Measurements from ENCODE around the gene RIN3. TPM values are rescaled to one million over a fixed set of nuclear protein-coding genes. Genes with fewer than 3 reads are reported as not detected.

Gene RIN3
- polyA plus RNA-seq, 3 donors from 2014 or later: 38.8 to 131 (median 60.1) TPM

- peak overlapping the region; percentile 95 to 100 (median 98) for H3K27ac Mint-ChIP-seq
- peak; percentile 79 to 83 (median 83) for DNase-seq
- H3K4me1 Mint-ChIP-seq: peaks cover 99 to 100% of the 10 kb centered on the region in 2 donors
Observed at GRCh38 chr14:92520102-92521057, 6.8 kb downstream of the RIN3 start.

GRCh38 chr14:92521058-92521415 lies 7.5 kb downstream of the RIN3 start:
- Mint-ChIP-seq H3K27me3 (ENCODE audit: low read depth in 3 of 3) (peaks cover 0 to 14% (median 6%) of the 10 kb centered on the region in 3 donors), H3K4me1 (peaks cover 99 to 100% of the 10 kb centered on the region in 2 donors), H3K4me3 (peak overlapping the region in 4 of 5 donors; percentile 10 to 90 (median 56)), H3K36me3 (peaks cover 6 to 17% (median 10%) of the 10 kb centered on the region in 3 donors), H3K27ac (peak overlapping the region; percentile 95 to 100 (median 98)), H3K9me3 (no peaks in the 10 kb centered on the region)
- DNase-seq: no peak

More at GRCh38 chr14:92520102-92521057, 6.8 kb downstream of the RIN3 start:
- H3K27me3 Mint-ChIP-seq (ENCODE audit: low read depth in 3 of 3): peaks cover 0 to 10% (median 6%) of the 10 kb centered on the region in 3 donors
- H3K9me3 Mint-ChIP-seq: no peaks in the 10 kb centered on the region
- H3K36me3 Mint-ChIP-seq: peaks cover 10 to 17% (median 13%) of the 10 kb centered on the region in 3 donors
- H3K4me3 Mint-ChIP-seq: peak overlapping the region; percentile 83 to 90 (median 83)

GRCh38 chr14:92523752-92524151 lies 10.2 kb downstream of the RIN3 start:
- peaks cover 96 to 100% of the 10 kb centered on the region in 2 donors for H3K4me1 Mint-ChIP-seq
- peaks cover 6 to 17% (median 13%) of the 10 kb centered on the region in 3 donors for H3K36me3 Mint-ChIP-seq
- H3K27ac Mint-ChIP-seq: peak overlapping the region; percentile 92 to 100 (median 98)
- H3K4me3 Mint-ChIP-seq: peak overlapping the region in 3 of 5 donors; percentile 23 to 61 (median 61)
- H3K9me3 Mint-ChIP-seq: no peaks in the 10 kb centered on the region
- no peak for DNase-seq
- peaks cover 3 to 21% (median 4%) of the 10 kb centered on the region in 3 donors for H3K27me3 Mint-ChIP-seq (ENCODE audit: low read depth in 3 of 3)

- Mint-ChIP-seq H3K4me3 (peak overlapping the region; percentile 43 to 74 (median 64)), H3K27ac (peak overlapping the region; percentile 92 to 100 (median 98)), H3K27me3 (ENCODE audit: low read depth in 3 of 3) (peaks cover 3 to 21% (median 6%) of the 10 kb centered on the region in 3 donors), H3K9me3 (no peaks in the 10 kb centered on the region), H3K36me3 (peaks cover 6 to 17% (median 13%) of the 10 kb centered on the region in 3 donors), H3K4me1 (peaks cover 96 to 100% of the 10 kb centered on the region in 2 donors)
- DNase-seq: peak in 1 of 3 donors; percentile 44
Observed at GRCh38 chr14:92524602-92525185, 11.1 kb downstream of the RIN3 start.

- Mint-ChIP-seq H3K36me3 (peaks cover 6 to 17% (median 16%) of the 10 kb centered on the region in 3 donors), H3K4me3 (peak overlapping the region; percentile 43 to 74 (median 64)), H3K27me3 (ENCODE audit: low read depth in 3 of 3) (peaks cover 3 to 22% (median 8%) of the 10 kb centered on the region in 3 donors), H3K27ac (peak overlapping the region; percentile 92 to 100 (median 98)), H3K4me1 (peaks cover 96 to 100% of the 10 kb centered on the region in 2 donors), H3K9me3 (peaks cover 0 to 3% (median 0%) of the 10 kb centered on the region in 6 donors)
- no peak for DNase-seq
Observed at GRCh38 chr14:92525322-92526095, 11.9 kb downstream of the RIN3 start.

- peaks cover 0 to 9% (median 1%) of the 10 kb centered on the region in 3 donors for H3K36me3 Mint-ChIP-seq
- peak in 1 of 3 donors; percentile 48 for DNase-seq
- H3K4me3 Mint-ChIP-seq: peak overlapping the region; percentile 34 to 85 (median 58)
- peaks cover 11 to 32% (median 20%) of the 10 kb centered on the region in 3 donors for H3K27me3 Mint-ChIP-seq (ENCODE audit: low read depth in 3 of 3)
- H3K4me1 Mint-ChIP-seq: peaks cover 96 to 100% of the 10 kb centered on the region in 2 donors
- peaks cover 0 to 3% (median 0%) of the 10 kb centered on the region in 6 donors for H3K9me3 Mint-ChIP-seq
- H3K27ac Mint-ChIP-seq: peak overlapping the region; percentile 92 to 100 (median 98)
Observed at GRCh38 chr14:92527721-92528120, 14.1 kb downstream of the RIN3 start.

GRCh38 chr14:92528486-92529100 lies 15.0 kb downstream of the RIN3 start:
- peaks cover 97 to 100% of the 10 kb centered on the region in 2 donors for H3K4me1 Mint-ChIP-seq
- peak overlapping the region; percentile 92 to 100 (median 100) for H3K27ac Mint-ChIP-seq
- no peak for DNase-seq
- peaks cover 0 to 3% (median 0%) of the 10 kb centered on the region in 6 donors for H3K9me3 Mint-ChIP-seq
- peaks cover 11 to 32% (median 20%) of the 10 kb centered on the region in 3 donors for H3K27me3 Mint-ChIP-seq (ENCODE audit: low read depth in 3 of 3)
- H3K4me3 Mint-ChIP-seq: peak overlapping the region; percentile 24 to 55 (median 46)
- H3K36me3 Mint-ChIP-seq: peaks cover 0 to 9% (median 0%) of the 10 kb centered on the region in 3 donors

- Mint-ChIP-seq H3K9me3 (peaks cover 0 to 3% (median 0%) of the 10 kb centered on the region in 6 donors), H3K4me3 (peak overlapping the region; percentile 59 to 77 (median 71)), H3K27ac (peak overlapping the region; percentile 99 to 100 (median 100)), H3K4me1 (peaks cover 93 to 98% of the 10 kb centered on the region in 2 donors), H3K27me3 (ENCODE audit: low read depth in 3 of 3) (peaks cover 11 to 32% (median 20%) of the 10 kb centered on the region in 3 donors), H3K36me3 (peaks cover 0 to 9% (median 0%) of the 10 kb centered on the region in 3 donors)
- DNase-seq: no peak
Observed at GRCh38 chr14:92529903-92530302, 16.3 kb downstream of the RIN3 start.

GRCh38 chr14:92531106-92531873 lies 17.7 kb downstream of the RIN3 start:
- peak overlapping the region; percentile 99 to 100 (median 100) for H3K27ac Mint-ChIP-seq
- H3K36me3 Mint-ChIP-seq: peaks cover 0 to 9% (median 0%) of the 10 kb centered on the region in 3 donors
- peaks cover 15 to 29% (median 20%) of the 10 kb centered on the region in 3 donors for H3K27me3 Mint-ChIP-seq (ENCODE audit: low read depth in 3 of 3)
- peak overlapping the region; percentile 78 to 96 (median 90) for H3K4me3 Mint-ChIP-seq
- peaks cover 94 to 98% of the 10 kb centered on the region in 2 donors for H3K4me1 Mint-ChIP-seq
- peak; percentile 94 to 95 (median 95) for DNase-seq
- H3K9me3 Mint-ChIP-seq: peaks cover 0 to 3% (median 0%) of the 10 kb centered on the region in 6 donors

GRCh38 chr14:92532490-92533163 lies 19.0 kb downstream of the RIN3 start:
- peaks cover 11 to 19% (median 18%) of the 10 kb centered on the region in 3 donors for H3K27me3 Mint-ChIP-seq (ENCODE audit: low read depth in 3 of 3)
- H3K9me3 Mint-ChIP-seq: peaks cover 0 to 3% (median 0%) of the 10 kb centered on the region in 6 donors
- peak overlapping the region; percentile 78 to 96 (median 90) for H3K4me3 Mint-ChIP-seq
- peaks cover 94 to 95% of the 10 kb centered on the region in 2 donors for H3K4me1 Mint-ChIP-seq
- no peak for DNase-seq
- H3K27ac Mint-ChIP-seq: peak overlapping the region; percentile 99 to 100 (median 100)
- H3K36me3 Mint-ChIP-seq: peaks cover 0 to 8% (median 0%) of the 10 kb centered on the region in 3 donors

GRCh38 chr14:92534932-92535643 lies 21.5 kb downstream of the RIN3 start:
- H3K4me3 Mint-ChIP-seq: peak overlapping the region; percentile 67 to 89 (median 79)
- H3K9me3 Mint-ChIP-seq: peaks cover 0 to under 1% (median 0%) of the 10 kb centered on the region in 6 donors
- peaks cover 0 to 4% (median 0%) of the 10 kb centered on the region in 3 donors for H3K36me3 Mint-ChIP-seq
- H3K4me1 Mint-ChIP-seq: peaks cover 91 to 92% of the 10 kb centered on the region in 2 donors
- peak; percentile 45 to 51 (median 45) for DNase-seq
- peak overlapping the region; percentile 96 to 100 (median 100) for H3K27ac Mint-ChIP-seq
- peaks cover 11 to 15% (median 12%) of the 10 kb centered on the region in 3 donors for H3K27me3 Mint-ChIP-seq (ENCODE audit: low read depth in 3 of 3)

Measured in immature natural killer cell (primary cell).